GM19397 (cell line): ENCODE measurements around the gene MECR.
"Not testable (repeated sequence)": the region's sequence is repeated elsewhere in the genome, so short reads cannot be mapped to it uniquely, and the experiment has no call there.

Experiments used
- ATAC-seq: cut with Tn5 transposase; IDR thresholded peaks from one replicate; pipeline ENCODE4 v1.9.1; 2021; ENCODE audit warnings: mild to moderate bottlenecking, moderate library complexity; ENCODE audit not compliant: unreplicated experiment

Gene MECR

GRCh38 chr1:29172415-29172939 lies 58.3 kb downstream of the MECR start:
- no peak for ATAC-seq

GRCh38 chr1:29171521-29171920 lies 59.2 kb downstream of the MECR start:
- ATAC-seq: no peak

- no peak for ATAC-seq
Observed at GRCh38 chr1:29171089-29171488, 59.6 kb downstream of the MECR start.

GRCh38 chr1:29169976-29170375 lies 60.8 kb downstream of the MECR start:
- no peak for ATAC-seq

GRCh38 chr1:29167904-29168303 lies 62.8 kb downstream of the MECR start:
- no peak for ATAC-seq

GRCh38 chr1:29166291-29166878 lies 64.3 kb downstream of the MECR start:
- no peak for ATAC-seq

- ATAC-seq: no peak
Observed at GRCh38 chr1:29164588-29164987, 66.1 kb downstream of the MECR start.

GRCh38 chr1:29162476-29163138 lies 68.1 kb downstream of the MECR start:
- no peak for ATAC-seq

GRCh38 chr1:29162025-29162424 lies 68.7 kb downstream of the MECR start:
- no peak for ATAC-seq

- no peak for ATAC-seq
Observed at GRCh38 chr1:29159773-29160172, 71.0 kb downstream of the MECR start.

- ATAC-seq: no peak
Observed at GRCh38 chr1:29157269-29157601, 73.5 kb downstream of the MECR start.

GRCh38 chr1:29156543-29157268 lies 74.0 kb downstream of the MECR start:
- no peak for ATAC-seq

- no peak for ATAC-seq
Observed at GRCh38 chr1:29152046-29152805, 78.5 kb downstream of the MECR start.

GRCh38 chr1:29150346-29150745 lies 80.4 kb downstream of the MECR start:
- not testable (repeated sequence) for ATAC-seq

GRCh38 chr1:29148656-29149491 lies 81.9 kb downstream of the MECR start:
- ATAC-seq: no peak

- no peak for ATAC-seq
Observed at GRCh38 chr1:29145739-29146437, 84.8 kb downstream of the MECR start.

GRCh38 chr1:29144178-29144577 lies 86.6 kb downstream of the MECR start:
- no peak for ATAC-seq

GRCh38 chr1:29142714-29143113 lies 88.0 kb downstream of the MECR start:
- no peak for ATAC-seq
